HepG2 (cell line): ENCODE data around the gene NCOA3. TPM values are rescaled to one million over a fixed set of nuclear protein-coding genes. Genes with fewer than 3 reads are reported as not detected.

Source experiments
- DMAP1 ChIP-seq: IDR thresholded peaks from 2 replicates; pipeline ENCODE4 v1.6.1; 2016
- EZH2 ChIP-seq: conservative IDR thresholded peaks from 2 replicates; pipeline ENCODE4 v1.6.1; 2012; ENCODE audit warnings: mild to moderate bottlenecking, low read depth, low read length, moderate library complexity
- GATAD2A ChIP-seq: IDR thresholded peaks from 2 replicates; pipeline ENCODE4 v1.6.1; 2016
- MTA3 ChIP-seq: sonication (generic); formaldehyde crosslinking; IDR thresholded peaks from 2 replicates; pipeline ENCODE4 v1.4.0; 2020; ENCODE audit warnings: missing genetic modification reagents
- TAF15 ChIP-seq: fragments of 200-400 bp; formaldehyde crosslinking; IDR thresholded peaks from one replicate; pipeline ENCODE4 v1.6.1; 2018; ENCODE audit warnings: mild to moderate bottlenecking, low read depth, low read length; ENCODE audit not compliant: poor library complexity, severe bottlenecking
- ZBTB3 ChIP-seq: sonication (generic); formaldehyde crosslinking; IDR thresholded peaks from 2 replicates; pipeline ENCODE4 v1.4.0; 2020; ENCODE audit warnings: low read depth, mild to moderate bottlenecking, moderate library complexity, missing genetic modification reagents, borderline replicate concordance
- ZFP36L2 ChIP-seq: sonication (generic); formaldehyde crosslinking; IDR thresholded peaks from 2 replicates; pipeline ENCODE4 v1.4.0; 2020; ENCODE audit warnings: missing genetic modification reagents
- ZNF12 ChIP-seq: sonication (generic); formaldehyde crosslinking; IDR thresholded peaks from 2 replicates; pipeline ENCODE4 v1.5.0; 2020; ENCODE audit warnings: missing genetic modification reagents
- ZNF510 ChIP-seq: sonication (generic); formaldehyde crosslinking; IDR thresholded peaks from 2 replicates; pipeline ENCODE4 v1.4.0; 2020; ENCODE audit warnings: low read depth, mild to moderate bottlenecking, missing genetic modification reagents
- ZNF607 ChIP-seq: sonication (generic); formaldehyde crosslinking; IDR thresholded peaks from 2 replicates; pipeline ENCODE4 v1.5.1; 2020; ENCODE audit warnings: missing genetic modification reagents, mild to moderate bottlenecking, borderline replicate concordance
- ZZZ3 ChIP-seq: sonication (generic); formaldehyde crosslinking; IDR thresholded peaks from 2 replicates; pipeline ENCODE4 v1.4.0; 2020; ENCODE audit warnings: missing genetic modification reagents, mild to moderate bottlenecking, borderline replicate concordance
- polyA plus RNA-seq, 8 experiments: library from polyadenylated mRNA; depleted of rRNA in 3 of 8; stranded (reverse) in 7 of 8; unstranded in 1 of 8; fragments of >200 nt; fragmentation: Illumina TruSeq in 4 of 8; extraction: Trizol in 4 of 8; gene quantifications; 2 replicates each; pipeline versions ENCODE4 v1.2.1 to v1.2.3, GENCODE V29; 2011 to 2016; ENCODE audit warnings: low read depth in 4 of 8, missing spikeins in 1 of 8, mixed read lengths in 1 of 8; ENCODE audit not compliant: insufficient read depth in 1 of 8
- total RNA-seq, 5 experiments: library from RNA; depleted of rRNA; stranded (reverse); fragments of >200 nt; fragmentation: Illumina TruSeq; extraction: Trizol; gene quantifications; 2 replicates each; pipeline ENCODE4 v1.2.3, GENCODE V29; 2016; ENCODE audit warnings: low read depth in 1 of 5
- TF ChIP-seq, protein P1 (sequence below): sonication (generic); formaldehyde crosslinking; IDR thresholded peaks from 2 replicates; pipeline ENCODE4 v1.5.0; 2020; ENCODE audit warnings: missing genetic modification reagents
- TF ChIP-seq, protein P2 (sequence below): sonication (generic); formaldehyde crosslinking; IDR thresholded peaks from 2 replicates; pipeline ENCODE4 v1.4.0; 2020; ENCODE audit warnings: mild to moderate bottlenecking, missing genetic modification reagents
- TF ChIP-seq, protein P3 (sequence below): sonication (generic); formaldehyde crosslinking; IDR thresholded peaks from 2 replicates; pipeline ENCODE4 v1.4.0; 2020; ENCODE audit warnings: mild to moderate bottlenecking, missing genetic modification reagents
- TF ChIP-seq, protein P4 (sequence below): sonication (generic); formaldehyde crosslinking; IDR thresholded peaks from 2 replicates; pipeline ENCODE4 v1.5.0; 2020; ENCODE audit warnings: mild to moderate bottlenecking, missing genetic modification reagents, borderline replicate concordance

The NCOA3 gene
- total and polyA plus RNA-seq, 2 of the 13 experiments (the other 11 are each of a cell fraction or from before 2014, with no cell fraction given) = 35.0 to 56.8 TPM

DNA sequence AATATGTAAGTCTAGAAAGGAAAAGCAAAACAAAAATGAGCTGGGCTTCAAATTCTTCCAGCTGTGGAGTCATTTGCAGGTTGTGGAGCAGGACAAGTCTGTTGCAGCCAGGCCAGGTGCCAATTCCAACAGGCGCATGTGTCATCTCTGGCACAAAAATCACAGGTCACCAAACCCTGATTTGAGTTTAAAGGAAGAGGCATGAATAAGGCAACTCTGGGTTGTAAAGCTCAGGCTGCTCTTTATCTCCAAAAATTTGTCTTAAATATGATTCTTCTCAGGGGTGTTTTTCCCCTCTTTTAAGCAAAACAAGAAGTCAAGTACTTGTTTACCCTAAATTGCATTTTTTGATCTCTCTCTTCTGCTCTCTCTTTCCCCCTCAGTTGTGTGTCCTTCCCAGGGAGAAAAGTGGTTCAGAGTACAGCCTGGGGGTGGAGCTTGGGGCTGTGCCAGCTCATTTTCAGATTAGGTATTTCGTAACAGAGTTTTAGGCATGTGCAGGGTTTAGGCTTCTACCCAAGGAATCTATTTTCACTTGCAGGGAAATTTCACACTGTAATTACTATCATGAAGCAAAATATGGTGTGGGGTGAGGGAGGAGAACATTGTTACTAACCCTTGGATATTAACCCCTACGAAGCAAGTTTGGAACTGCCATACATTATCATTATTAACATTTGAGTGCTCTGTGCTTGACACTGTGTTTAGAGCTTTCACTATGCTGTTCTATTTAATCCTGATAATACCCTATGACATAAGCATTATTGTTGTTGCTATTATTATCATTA, 8.3 kb upstream of the NCOA3 start (continued):
- TF ChIP-seq, protein P1, sequence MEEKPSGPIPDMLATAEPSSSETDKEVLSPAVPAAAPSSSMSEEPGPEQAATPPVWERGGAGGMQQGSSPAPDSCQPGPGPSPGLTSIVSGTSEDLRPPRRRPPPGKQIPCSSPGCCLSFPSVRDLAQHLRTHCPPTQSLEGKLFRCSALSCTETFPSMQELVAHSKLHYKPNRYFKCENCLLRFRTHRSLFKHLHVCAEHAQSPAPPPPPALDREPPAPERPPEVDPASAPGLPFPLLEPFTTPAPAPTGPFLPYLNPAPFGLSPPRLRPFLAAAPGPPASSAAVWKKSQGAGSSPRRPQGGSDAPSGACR (CRISPR knock-in tag) = peak; percentile 78; the same call in 1 of the 2 replicates
- TF ChIP-seq GATAD2A = peak; percentile 91
- 0 out of 2 replicates have a peak, but pooled peaks have one; percentile 71 for TF ChIP-seq ZFP36L2 (CRISPR knock-in tag)
- TF ChIP-seq ZNF510 (CRISPR knock-in tag) = no peak
- no peak for TF ChIP-seq ZZZ3
- TF ChIP-seq DMAP1 = peak; percentile 58
- no peak for TF ChIP-seq ZNF607
- TF ChIP-seq ZNF12 (CRISPR knock-in tag) = no peak; the same call in 1 of the 2 replicates
- TF ChIP-seq, protein P2, sequence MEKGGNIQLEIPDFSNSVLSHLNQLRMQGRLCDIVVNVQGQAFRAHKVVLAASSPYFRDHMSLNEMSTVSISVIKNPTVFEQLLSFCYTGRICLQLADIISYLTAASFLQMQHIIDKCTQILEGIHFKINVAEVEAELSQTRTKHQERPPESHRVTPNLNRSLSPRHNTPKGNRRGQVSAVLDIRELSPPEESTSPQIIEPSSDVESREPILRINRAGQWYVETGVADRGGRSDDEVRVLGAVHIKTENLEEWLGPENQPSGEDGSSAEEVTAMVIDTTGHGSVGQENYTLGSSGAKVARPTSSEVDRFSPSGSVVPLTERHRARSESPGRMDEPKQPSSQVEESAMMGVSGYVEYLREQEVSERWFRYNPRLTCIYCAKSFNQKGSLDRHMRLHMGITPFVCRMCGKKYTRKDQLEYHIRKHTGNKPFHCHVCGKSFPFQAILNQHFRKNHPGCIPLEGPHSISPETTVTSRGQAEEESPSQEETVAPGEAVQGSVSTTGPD (CRISPR knock-in tag) = peak; percentile 38; the same call in 1 of the 2 replicates
- TF ChIP-seq, protein P3, sequence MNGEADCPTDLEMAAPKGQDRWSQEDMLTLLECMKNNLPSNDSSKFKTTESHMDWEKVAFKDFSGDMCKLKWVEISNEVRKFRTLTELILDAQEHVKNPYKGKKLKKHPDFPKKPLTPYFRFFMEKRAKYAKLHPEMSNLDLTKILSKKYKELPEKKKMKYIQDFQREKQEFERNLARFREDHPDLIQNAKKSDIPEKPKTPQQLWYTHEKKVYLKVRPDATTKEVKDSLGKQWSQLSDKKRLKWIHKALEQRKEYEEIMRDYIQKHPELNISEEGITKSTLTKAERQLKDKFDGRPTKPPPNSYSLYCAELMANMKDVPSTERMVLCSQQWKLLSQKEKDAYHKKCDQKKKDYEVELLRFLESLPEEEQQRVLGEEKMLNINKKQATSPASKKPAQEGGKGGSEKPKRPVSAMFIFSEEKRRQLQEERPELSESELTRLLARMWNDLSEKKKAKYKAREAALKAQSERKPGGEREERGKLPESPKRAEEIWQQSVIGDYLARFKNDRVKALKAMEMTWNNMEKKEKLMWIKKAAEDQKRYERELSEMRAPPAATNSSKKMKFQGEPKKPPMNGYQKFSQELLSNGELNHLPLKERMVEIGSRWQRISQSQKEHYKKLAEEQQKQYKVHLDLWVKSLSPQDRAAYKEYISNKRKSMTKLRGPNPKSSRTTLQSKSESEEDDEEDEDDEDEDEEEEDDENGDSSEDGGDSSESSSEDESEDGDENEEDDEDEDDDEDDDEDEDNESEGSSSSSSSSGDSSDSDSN (CRISPR knock-in tag) = 0 out of 2 replicates have a peak, but pooled peaks have one; percentile 40
- no peak for TF ChIP-seq MTA3 (CRISPR knock-in tag)
- TF ChIP-seq TAF15 = no peak
- TF ChIP-seq ZBTB3 (CRISPR knock-in tag) = peak; percentile 82
- no peak for TF ChIP-seq EZH2
- TF ChIP-seq, protein P4, sequence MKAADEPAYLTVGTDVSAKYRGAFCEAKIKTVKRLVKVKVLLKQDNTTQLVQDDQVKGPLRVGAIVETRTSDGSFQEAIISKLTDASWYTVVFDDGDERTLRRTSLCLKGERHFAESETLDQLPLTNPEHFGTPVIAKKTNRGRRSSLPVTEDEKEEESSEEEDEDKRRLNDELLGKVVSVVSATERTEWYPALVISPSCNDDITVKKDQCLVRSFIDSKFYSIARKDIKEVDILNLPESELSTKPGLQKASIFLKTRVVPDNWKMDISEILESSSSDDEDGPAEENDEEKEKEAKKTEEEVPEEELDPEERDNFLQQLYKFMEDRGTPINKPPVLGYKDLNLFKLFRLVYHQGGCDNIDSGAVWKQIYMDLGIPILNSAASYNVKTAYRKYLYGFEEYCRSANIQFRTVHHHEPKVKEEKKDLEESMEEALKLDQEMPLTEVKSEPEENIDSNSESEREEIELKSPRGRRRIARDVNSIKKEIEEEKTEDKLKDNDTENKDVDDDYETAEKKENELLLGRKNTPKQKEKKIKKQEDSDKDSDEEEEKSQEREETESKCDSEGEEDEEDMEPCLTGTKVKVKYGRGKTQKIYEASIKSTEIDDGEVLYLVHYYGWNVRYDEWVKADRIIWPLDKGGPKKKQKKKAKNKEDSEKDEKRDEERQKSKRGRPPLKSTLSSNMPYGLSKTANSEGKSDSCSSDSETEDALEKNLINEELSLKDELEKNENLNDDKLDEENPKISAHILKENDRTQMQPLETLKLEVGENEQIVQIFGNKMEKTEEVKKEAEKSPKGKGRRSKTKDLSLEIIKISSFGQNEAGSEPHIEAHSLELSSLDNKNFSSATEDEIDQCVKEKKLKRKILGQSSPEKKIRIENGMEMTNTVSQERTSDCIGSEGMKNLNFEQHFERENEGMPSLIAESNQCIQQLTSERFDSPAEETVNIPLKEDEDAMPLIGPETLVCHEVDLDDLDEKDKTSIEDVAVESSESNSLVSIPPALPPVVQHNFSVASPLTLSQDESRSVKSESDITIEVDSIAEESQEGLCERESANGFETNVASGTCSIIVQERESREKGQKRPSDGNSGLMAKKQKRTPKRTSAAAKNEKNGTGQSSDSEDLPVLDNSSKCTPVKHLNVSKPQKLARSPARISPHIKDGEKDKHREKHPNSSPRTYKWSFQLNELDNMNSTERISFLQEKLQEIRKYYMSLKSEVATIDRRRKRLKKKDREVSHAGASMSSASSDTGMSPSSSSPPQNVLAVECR (CRISPR knock-in tag) = peak; percentile 16; the same call in 1 of the 2 replicates
